ENCODE measurements around the gene SDR9C7.
"Not testable (repeated sequence)": the region's sequence is repeated elsewhere in the genome, so short reads cannot be mapped to it uniquely, and the experiment has no call there.

The SDR9C7 gene

DNA sequence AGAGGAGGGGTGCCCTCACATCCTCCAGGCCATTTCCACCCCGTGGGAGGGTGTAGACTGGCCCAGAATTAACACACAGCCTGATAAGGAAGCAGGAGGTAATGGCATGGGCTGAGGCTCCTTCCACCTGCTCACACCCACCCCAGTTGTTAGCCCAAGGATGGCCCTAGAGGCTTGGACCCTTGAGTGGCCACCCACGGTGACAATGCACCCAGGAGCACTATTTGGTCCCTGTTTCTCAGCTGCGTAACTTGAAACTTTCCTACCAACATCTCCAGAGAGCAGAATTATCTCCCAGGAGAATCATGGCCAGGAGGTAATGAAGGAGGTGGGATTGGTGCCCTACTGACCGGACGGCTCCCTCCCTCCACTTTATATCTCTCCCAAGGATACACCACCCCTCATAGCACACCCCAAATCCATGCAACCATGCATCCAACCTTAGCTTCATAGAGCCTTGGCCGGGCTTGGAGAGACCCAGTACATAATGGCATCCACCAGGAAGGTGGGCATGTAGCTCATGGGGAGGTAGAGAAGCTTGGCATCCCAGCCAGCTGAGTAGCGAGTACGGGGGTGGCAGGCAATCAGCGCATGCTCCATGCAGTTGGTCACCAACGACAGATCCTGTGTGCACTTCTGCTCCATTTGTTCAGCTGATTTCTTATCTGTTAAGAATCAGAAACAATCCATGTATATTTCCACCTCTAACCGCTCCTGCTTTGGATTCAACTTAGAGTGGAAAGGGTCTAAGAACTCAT, 17.6 kb upstream of the SDR9C7 start:
- DNase-seq = no peak

GRCh38 chr12:56948881-56949280, 14.7 kb upstream of the SDR9C7 start:
- no peak for DNase-seq

GRCh38 chr12:56948457-56948777, 14.2 kb upstream of the SDR9C7 start:
- DNase-seq = no peak

DNA sequence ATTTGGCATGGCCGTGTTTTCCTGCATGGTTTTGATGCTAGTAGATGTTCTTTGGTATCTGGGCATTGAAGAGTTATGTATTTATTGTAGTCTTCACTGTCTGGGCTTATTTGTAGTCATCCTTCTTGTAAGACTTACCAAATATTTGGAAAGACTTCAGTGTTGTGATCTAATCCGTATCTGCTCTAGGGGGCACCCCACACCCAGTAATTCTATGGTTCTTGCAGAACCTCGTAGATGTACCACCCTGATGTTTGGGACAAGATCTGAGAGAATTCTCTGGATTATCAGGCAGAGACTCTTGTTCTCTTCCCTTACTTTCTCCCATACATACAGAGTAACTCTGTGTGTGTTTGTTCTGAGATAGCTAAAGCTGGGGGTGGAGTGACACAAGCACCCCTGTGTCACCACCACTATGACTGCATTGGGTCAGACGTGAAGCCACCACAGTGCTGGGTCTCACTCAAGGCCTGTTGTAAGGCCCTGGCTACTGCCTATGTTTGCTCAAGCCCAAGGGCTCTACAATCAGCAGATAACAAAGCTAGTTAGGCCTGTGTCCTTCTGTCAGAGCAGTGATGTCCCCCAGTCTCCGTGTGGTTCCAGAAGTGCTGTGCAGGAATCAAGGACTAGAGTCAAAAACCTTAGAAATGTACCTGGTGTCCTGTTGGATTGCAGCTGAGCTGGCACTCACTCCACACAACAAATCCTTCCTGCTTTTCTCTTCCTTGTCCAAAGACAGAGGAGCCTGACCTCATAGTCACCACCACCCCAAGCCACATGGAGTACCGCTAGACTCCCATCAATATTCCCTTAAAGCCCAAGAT, 13.6 kb upstream of the SDR9C7 start:
- no peak for DNase-seq

- no peak for DNase-seq
Measured at GRCh38 chr12:56943878-56944277, 9.7 kb upstream of the SDR9C7 start.

DNA sequence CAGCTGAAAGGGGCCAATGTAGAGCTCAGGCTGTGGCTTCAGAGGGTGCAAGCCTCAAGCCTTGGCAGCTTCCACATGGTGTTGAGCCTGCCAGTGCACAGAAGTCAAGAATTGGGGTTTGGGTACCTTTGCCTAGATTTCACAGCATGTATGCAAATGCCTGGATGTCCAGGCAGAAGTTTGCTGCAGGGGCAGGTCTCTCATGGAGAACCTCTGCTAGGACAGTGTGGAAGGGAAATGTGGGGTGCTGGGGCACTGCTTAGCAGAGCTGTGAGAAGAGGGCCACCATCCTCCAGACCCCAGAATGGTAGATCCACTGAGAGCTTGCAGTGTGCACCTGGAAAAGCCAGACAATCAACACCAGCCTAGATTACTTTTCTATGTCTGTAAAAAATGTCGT, 9.2 kb upstream of the SDR9C7 start:
- not testable (repeated sequence) for DNase-seq

GRCh38 chr12:56941299-56942017, 7.2 kb upstream of the SDR9C7 start:
- no peak for DNase-seq

DNA sequence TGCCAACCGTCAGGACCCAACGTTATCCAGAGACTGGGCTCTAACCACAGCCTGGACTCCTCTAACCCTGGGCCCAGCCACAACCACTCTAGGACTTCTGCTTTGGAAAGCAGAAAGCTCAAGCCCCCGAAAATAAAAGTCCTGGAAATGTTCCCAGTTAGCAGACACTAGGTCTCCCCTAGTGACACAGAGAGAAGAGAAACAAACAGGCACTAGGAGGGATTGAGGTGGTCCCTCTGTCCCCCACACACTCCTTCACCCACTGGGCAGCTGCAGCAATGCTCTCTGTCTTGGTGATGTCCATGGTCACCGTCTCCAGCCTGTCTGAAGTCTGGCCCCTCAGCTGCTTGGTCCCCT, 6.7 kb upstream of the SDR9C7 start:
- not testable (repeated sequence) for DNase-seq

DNA sequence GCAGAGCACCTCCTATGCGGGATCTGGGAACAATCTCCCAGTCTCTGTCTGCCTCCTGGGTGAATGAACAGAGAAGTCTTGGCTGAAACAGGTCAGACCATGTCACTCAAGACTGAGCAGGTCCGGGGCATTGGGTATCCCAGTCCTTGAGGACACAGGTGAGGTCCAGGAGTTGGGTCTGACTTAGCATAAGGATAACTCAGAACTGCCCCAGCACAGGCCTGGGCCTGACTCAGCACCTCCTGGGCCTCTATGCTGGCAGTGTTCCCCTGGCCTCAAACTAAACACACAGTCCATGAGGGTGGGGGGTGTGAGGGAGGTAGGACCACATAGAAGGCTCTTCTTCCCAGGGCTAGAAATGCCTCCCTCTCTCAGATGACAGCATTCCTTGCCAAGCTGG, 1.5 kb upstream of the SDR9C7 start:
- DNase-seq = no peak

DNA sequence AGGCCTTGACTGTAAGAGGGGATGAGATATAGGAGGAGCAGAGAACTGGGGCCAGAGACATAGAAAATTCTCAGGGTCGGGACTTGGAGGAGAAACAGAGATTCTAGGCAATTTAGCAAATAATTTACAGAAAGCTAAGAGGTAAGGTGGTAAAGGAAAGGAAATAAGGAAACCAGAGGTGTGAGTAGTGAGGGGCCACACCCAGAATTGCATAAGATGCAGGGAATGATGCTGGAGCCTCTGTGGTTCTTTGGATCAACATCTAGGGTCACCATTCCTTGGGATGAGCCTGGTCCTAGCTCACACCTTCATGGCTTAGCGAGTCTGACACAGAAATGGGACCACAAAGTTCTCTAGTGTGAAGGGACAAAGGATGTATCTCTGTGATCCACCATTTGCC, 949 bp upstream of the SDR9C7 start:
- DNase-seq = no peak

DNA sequence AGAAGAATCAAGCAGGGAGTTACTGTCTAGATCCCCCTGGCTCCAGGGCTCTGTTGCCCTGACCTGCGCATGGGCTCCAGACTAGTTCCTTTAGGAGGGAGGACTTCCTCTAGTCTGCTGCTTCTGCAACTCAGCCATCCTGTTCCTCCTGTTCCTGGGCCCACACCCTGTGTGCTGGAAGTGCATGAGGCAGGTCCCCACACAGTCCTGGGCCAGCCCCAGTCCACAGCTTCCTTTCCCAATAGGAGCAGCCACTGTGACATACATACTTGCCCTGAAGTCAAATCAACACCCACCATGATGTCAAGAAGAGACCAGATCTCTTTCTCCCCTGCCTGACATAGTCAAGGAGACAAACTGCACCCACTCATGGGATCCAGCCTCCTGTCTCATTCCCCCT, 1.3 kb downstream of the SDR9C7 start:
- DNase-seq = no peak

- no peak for DNase-seq
Measured at GRCh38 chr12:56932146-56932545, 2.1 kb downstream of the SDR9C7 start.

DNA sequence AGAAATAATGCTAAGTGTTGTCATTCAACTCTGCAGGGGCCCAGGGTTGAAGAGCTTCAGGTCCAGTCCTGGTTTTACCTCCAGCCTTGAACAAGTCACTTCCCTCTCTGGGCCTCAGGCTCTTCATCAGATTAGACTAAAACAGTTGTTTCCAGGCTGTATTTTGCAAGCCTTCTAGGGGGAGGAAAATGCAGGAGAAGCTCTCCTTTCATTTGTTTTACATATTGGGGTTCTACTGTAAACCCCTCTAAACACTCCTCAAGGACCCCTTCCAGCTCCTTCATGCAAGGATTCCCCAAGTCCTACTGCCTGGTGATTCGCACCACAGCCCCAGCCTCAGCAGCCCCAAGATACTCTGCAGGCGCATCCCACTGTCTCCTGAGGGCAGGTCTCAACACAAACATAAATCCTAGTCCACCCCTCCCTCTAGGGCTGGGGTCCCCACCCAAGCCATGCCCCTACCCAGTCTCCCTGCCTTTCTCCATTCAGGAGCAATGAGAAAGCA, 2.7 kb downstream of the SDR9C7 start:
- DNase-seq = no peak

DNA sequence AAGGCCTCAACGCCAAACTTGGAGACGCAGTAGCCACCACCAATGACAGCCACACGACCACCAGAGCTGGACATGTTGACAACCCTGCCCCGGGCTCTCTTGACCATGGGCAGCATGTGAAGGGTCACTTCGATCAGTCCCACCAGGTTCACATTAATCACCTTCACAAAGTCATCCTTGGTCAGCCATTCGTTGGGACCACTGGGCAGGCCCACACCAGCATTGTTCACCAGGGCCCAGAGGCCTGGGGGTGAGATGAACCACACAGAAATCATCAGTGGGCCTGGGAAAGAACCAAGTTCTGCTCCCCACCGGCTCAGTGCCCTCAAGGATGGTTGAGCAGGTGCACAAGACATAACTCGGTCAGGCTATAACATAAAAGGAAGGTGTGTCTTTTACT, 4.0 kb downstream of the SDR9C7 start:
- no peak for DNase-seq

DNA sequence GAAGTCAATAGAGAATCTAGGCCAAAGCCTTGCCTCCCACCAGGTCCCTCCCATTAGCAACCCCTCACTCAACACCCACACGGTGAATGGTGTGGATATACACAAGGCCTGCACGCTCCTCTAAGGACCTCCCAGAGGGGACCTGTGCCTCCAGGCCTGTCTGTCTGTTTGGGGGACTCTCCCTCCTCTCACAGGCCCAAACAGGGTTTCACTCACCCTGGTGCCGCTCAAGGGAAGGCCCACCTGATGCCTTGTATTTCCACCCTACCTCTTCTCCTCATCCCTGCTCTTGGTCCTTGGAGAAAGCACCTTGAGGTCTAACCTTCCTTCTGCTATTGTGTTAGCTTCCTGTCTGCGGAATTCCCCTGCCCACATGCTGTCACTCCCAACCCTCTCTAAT, 4.4 kb downstream of the SDR9C7 start:
- no peak for DNase-seq

- no peak for DNase-seq
Measured at GRCh38 chr12:56928262-56928661, 5.9 kb downstream of the SDR9C7 start.

GRCh38 chr12:56927281-56927680, 6.9 kb downstream of the SDR9C7 start:
- no peak for DNase-seq

DNA sequence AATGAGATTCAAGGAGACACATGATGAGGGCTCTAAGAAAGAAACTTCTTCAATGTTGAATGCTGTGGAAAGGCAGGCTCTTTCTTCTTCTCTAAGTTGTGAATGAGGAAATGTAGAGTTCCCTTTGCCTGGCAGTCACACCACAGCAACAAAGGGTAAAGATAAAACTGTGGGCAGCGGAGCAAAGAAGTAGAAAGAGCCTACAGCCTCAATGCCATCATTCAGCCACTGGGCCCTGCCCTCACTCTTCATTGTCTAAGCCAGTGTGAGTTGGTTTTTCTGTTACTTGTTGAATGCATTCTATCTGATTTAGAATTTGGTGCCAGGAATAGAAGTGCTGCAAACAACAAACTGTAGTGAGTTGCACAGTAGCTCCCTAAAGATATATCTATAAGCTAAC, 12.2 kb downstream of the SDR9C7 start:
- no peak for DNase-seq

GRCh38 chr12:56921346-56921745, 12.9 kb downstream of the SDR9C7 start:
- DNase-seq = no peak

- not testable (repeated sequence) for DNase-seq
Measured at GRCh38 chr12:56918139-56918538, 16.1 kb downstream of the SDR9C7 start.

GRCh38 chr12:56916996-56917333, 17.2 kb downstream of the SDR9C7 start:
- DNase-seq = no peak

DNA sequence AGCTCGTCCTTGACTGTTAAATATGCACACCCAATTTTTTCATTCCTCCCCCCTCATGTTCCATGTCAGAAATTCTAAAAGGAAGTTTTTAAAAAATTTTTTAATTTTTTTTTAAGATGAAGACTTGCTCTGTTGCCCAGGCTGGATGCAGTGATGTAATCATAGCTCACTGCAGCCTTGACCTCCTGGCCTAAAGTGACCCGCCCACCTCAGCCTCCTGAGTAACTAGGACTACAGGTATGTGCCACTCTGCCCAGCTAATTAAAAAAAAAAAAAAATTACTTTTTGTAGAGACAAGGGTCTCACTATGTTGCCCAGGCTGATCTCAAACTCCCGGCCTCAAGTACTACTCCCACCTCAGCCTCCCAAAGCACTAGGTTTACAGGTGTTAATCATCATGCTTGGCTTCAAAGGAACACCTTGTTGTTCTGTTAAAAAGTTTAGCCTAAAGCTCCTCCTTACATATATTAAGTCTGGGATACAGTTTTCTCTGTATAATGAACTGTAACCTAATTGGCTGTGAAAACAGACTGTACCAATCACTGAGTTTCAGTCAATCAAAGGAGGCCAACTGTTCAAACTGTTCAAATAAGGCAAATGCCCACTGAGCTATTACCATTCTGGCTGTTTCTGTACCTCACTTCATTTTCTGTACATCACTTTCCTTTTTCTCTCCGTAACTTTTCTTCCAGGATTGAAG, 17.8 kb downstream of the SDR9C7 start:
- DNase-seq = no peak

GRCh38 chr12:56914724-56915123, 19.5 kb downstream of the SDR9C7 start:
- no peak for DNase-seq

Data from activated T-cell treated with anti-CD3 and anti-CD28 coated beads for 4 hours (primary cell).